Fibroblast of lung (primary cell): ENCODE data around the gene IPO5. TPM values are rescaled to one million over a fixed set of nuclear protein-coding genes. Genes with fewer than 3 reads are reported as not detected.
"Not testable (repeated sequence)": the region's sequence is repeated elsewhere in the genome, so short reads cannot be mapped to it uniquely, and the experiment has no call there.

Source experiments
- DNase-seq, 2 donors: peaks; one replicate each; pipeline versions ENCODE4 v3.0.0 to v3.0.0-alpha.2; 2010; ENCODE audit warnings: low read depth in 2 of 2
- H2AFZ ChIP-seq: 2 replicates; pipeline ENCODE4 v1.5.1; 2012; ENCODE audit warnings: low read length, control low read depth, inconsistent platforms
- H3K27ac ChIP-seq: 2 replicates; pipeline ENCODE4 v1.5.1; 2011; ENCODE audit warnings: low read length, control low read depth; ENCODE audit not compliant: insufficient read depth
- H3K27me3 ChIP-seq: 2 replicates; pipeline ENCODE4 v1.5.1; 2011; ENCODE audit warnings: mild to moderate bottlenecking, low read length; ENCODE audit not compliant: control insufficient read depth, insufficient read depth
- H3K36me3 ChIP-seq: 2 replicates; pipeline ENCODE4 v1.5.1; 2011; ENCODE audit warnings: low read length; ENCODE audit not compliant: control insufficient read depth, insufficient read depth
- H3K4me1 ChIP-seq: 2 replicates; pipeline ENCODE4 v1.5.1; 2011; ENCODE audit warnings: low read length; ENCODE audit not compliant: control insufficient read depth, insufficient read depth; ENCODE audit errors: extremely low read depth
- H3K4me2 ChIP-seq: 2 replicates; pipeline ENCODE4 v1.5.1; 2011; ENCODE audit warnings: low read length, control low read depth; ENCODE audit not compliant: insufficient read depth; ENCODE audit errors: extremely low read depth
- H3K4me3 ChIP-seq, 4 experiments: fragments of 200-600 bp in 1 of 4; sonication (generic) in 1 of 4; replicated peaks in 1 of 4; 2 replicates each; pipeline ENCODE4 v1.5.1; 2011 to 2016; ENCODE audit warnings: low read length in 4 of 4, low read depth in 3 of 4, mild to moderate bottlenecking in 3 of 4, control low read depth in 2 of 4, inconsistent platforms in 1 of 4, mixed read lengths in 1 of 4; ENCODE audit not compliant: insufficient read depth in 1 of 4; ENCODE audit errors: control extremely low read depth in 1 of 4
- H3K79me2 ChIP-seq: 2 replicates; pipeline ENCODE4 v1.5.1; 2012; ENCODE audit warnings: mild to moderate bottlenecking, low read length, inconsistent platforms; ENCODE audit not compliant: control insufficient read depth, insufficient read depth
- H3K9ac ChIP-seq: 2 replicates; pipeline ENCODE4 v1.5.1; 2011; ENCODE audit warnings: mild to moderate bottlenecking, low read length, control low read depth; ENCODE audit not compliant: insufficient read depth
- H3K9me3 ChIP-seq: 2 replicates; pipeline ENCODE4 v1.5.1; 2012; ENCODE audit warnings: low read depth, low read length; ENCODE audit not compliant: control insufficient read depth, insufficient read depth
- H4K20me1 ChIP-seq: 2 replicates; pipeline ENCODE4 v1.5.1; 2011; ENCODE audit warnings: low read length; ENCODE audit not compliant: control insufficient read depth, insufficient read depth; ENCODE audit errors: extremely low read depth
- EZH2 ChIP-seq: IDR thresholded peaks from 2 replicates; pipeline ENCODE4 v1.5.1; 2012; ENCODE audit warnings: low read length, control low read depth, mild to moderate bottlenecking; ENCODE audit errors: missing control alignments
- polyA plus RNA-seq, 2 donors: library from polyadenylated mRNA; depleted of rRNA in 1 of 2; stranded (reverse) in 1 of 2; unstranded in 1 of 2; fragments of >200 nt; gene quantifications; 2 replicates each; pipeline ENCODE4 v1.2.1, GENCODE V29; 2011 to 2012; ENCODE audit warnings: missing spikeins in 1 of 2
- total RNA-seq: library from RNA; depleted of rRNA; stranded (reverse); fragments of >200 nt; gene quantifications from 2 replicates; pipeline ENCODE4 v1.2.1, GENCODE V29; 2014
- TF ChIP-seq, protein P1 (sequence below), 2 donors: IDR thresholded peaks in 1 of 2; conservative IDR thresholded peaks in 1 of 2; 1 replicate in 1 of 2; 2 replicates in 1 of 2; pipeline ENCODE4 v1.5.1; 2011 to 2012; ENCODE audit warnings: low read length in 2 of 2, control low read depth in 1 of 2, inconsistent platforms in 1 of 2, low read depth in 1 of 2, mild to moderate bottlenecking in 1 of 2

The IPO5 gene
- total and polyA plus RNA-seq, 2 donors (not counting 1 experiment from before 2014, with no cell fraction given) = 152 to 240 TPM

DNA sequence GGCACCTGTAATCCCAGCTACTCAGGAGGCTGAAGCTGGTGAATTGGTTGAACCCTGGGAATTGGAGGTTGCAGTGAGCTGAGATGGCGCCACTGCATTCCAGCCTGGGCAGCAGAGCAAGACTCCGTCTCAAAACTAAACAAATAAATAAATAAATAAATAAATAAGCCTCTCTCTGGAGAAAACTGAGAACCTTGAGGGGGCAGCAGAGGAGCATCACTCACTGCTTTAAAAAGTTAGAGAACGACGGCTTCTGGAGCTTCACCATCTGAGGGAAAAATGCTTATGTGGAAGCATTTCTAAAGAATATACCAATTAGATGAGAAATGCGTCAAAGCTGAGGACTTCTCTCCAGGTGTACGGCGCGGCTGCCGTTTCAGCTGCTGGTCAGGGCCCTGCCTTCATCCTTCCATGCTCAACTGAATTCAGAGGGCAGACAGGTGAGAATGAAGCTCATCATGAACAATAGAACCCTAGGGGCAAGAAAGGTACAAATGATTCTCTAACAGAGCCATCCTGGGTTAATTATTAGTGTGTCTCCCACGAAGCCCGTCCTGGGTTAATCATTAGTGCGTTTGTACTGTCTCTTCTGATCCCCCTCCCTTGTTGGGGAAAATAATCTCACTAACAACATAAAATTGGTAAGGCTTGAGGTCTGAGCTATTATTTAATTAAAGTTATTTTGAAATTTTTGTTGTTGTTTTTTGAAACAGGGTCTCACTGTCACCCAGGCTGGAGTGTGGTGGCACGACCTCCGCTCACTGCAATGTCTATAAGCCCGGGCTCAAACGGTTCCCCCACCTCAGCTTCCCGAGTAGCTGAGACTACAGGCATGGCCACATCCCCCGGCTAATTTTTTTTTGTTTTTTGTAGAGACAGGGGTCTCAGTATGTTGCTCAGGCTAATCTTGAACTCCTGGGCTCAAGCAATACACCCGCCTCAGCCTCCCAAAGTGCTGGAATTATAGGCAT lies 80.1 kb downstream of the IPO5 start:
- H3K79me2 ChIP-seq = no peaks in the 10 kb centered on the region
- no peak overlapping the region for H3K4me2 ChIP-seq
- no peak overlapping the region for H3K27ac ChIP-seq
- H3K9ac ChIP-seq = no peak overlapping the region
- H3K27me3 ChIP-seq = no peaks in the 10 kb centered on the region
- peak; percentile 47 to 61 for DNase-seq
- no peaks in the 10 kb centered on the region for H4K20me1 ChIP-seq
- no peaks in the 10 kb centered on the region for H3K4me1 ChIP-seq
- H2AFZ ChIP-seq = no peak overlapping the region
- no peak overlapping the region for H3K4me3 ChIP-seq
- H3K9me3 ChIP-seq = no peaks in the 10 kb centered on the region
- no peak for TF ChIP-seq EZH2
- TF ChIP-seq, protein P1, sequence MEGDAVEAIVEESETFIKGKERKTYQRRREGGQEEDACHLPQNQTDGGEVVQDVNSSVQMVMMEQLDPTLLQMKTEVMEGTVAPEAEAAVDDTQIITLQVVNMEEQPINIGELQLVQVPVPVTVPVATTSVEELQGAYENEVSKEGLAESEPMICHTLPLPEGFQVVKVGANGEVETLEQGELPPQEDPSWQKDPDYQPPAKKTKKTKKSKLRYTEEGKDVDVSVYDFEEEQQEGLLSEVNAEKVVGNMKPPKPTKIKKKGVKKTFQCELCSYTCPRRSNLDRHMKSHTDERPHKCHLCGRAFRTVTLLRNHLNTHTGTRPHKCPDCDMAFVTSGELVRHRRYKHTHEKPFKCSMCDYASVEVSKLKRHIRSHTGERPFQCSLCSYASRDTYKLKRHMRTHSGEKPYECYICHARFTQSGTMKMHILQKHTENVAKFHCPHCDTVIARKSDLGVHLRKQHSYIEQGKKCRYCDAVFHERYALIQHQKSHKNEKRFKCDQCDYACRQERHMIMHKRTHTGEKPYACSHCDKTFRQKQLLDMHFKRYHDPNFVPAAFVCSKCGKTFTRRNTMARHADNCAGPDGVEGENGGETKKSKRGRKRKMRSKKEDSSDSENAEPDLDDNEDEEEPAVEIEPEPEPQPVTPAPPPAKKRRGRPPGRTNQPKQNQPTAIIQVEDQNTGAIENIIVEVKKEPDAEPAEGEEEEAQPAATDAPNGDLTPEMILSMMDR (conservative IDR thresholded peaks at IDR 0.05 in 1 of 2, IDR thresholded peaks at IDR 0.05 in 1 of 2; ENCODE audit: low read depth in 1 of 2, low read length in 2 of 2) = peak; percentile 39 to 44
- no peaks in the 10 kb centered on the region for H3K36me3 ChIP-seq

DNA sequence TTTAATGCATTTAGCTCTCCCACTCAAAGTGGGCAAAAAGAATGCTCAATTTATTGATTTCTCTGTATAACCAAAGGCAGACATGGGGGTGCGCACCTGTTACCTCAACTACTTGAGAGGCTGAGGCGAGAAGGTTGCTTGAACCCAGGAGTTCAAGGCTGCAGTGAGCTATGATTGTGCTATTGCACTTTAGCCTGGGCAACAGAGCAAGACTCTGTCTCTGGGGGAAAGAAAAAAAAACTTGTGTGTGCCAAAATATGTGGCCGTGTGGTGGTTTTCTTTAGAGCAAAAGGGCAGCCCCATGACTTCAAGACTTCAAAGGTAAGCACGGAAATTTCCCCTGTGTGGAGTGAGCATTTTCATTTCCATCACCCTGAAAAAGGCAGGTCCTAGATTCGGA lies 81.9 kb downstream of the IPO5 start:
- no peaks in the 10 kb centered on the region for H3K79me2 ChIP-seq
- no peak for DNase-seq
- H3K4me1 ChIP-seq = no peaks in the 10 kb centered on the region
- no peak overlapping the region for H3K9ac ChIP-seq
- H4K20me1 ChIP-seq = no peaks in the 10 kb centered on the region
- H3K4me3 ChIP-seq = no peak overlapping the region
- no peaks in the 10 kb centered on the region for H3K27me3 ChIP-seq
- no peak overlapping the region for H2AFZ ChIP-seq
- H3K9me3 ChIP-seq = no peaks in the 10 kb centered on the region
- no peak overlapping the region for H3K27ac ChIP-seq
- no peaks in the 10 kb centered on the region for H3K36me3 ChIP-seq
- no peak for TF ChIP-seq EZH2
- H3K4me2 ChIP-seq = no peak overlapping the region

DNA sequence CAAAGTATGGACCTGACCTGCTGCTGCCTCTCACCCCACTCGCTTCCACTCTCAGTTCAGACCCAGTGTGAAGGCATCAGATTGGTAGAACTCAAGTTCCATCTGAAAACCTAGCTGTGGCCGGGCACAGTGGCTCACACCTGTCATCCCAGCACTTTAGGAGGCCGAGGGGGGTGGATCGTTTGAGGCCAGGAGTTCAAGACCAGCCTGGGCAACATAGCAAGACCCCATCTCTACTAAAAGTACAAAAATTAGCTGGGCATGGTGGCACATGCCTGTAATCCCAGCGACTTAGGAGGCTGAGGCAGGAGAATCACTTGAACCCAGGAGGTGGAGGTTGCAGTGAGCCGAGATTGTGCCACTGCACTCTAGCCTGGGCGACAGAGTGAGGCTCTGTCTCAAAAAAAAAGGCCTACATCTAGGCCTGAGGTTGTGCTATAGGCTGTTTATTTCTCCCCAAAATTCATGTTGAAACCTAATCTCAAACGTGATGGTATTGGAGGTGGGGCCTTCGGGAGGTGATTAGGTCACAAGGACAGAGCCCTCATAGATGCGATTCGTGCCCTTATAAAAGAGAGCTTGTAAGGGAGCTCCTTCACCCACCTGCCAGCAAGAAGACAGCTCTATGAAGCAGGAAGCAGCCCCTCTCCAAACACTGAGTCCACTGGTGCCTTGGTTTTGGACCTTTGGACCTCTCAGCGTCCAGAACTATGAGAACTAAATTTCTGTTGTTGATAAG lies 83.3 kb downstream of the IPO5 start:
- H3K36me3 ChIP-seq, H3K27ac ChIP-seq, H3K9me3 ChIP-seq, H3K79me2 ChIP-seq, H3K9ac ChIP-seq, H2AFZ ChIP-seq, DNase-seq, H3K27me3 ChIP-seq, H4K20me1 ChIP-seq, H3K4me2 ChIP-seq, H3K4me3 ChIP-seq, H3K4me1 ChIP-seq: not testable (repeated sequence)
